T-cell (primary cell): ENCODE results near the gene COL18A1. TPM values are rescaled to one million over a fixed set of nuclear protein-coding genes. Genes with fewer than 3 reads are reported as not detected.
"Not testable (repeated sequence)": the region's sequence is repeated elsewhere in the genome, so short reads cannot be mapped to it uniquely, and the experiment has no call there.

ENCODE experiments used
- ATAC-seq, 4 experiments: fragments of 200-7000 bp in 3 of 4; fragments of 150-1000 bp in 1 of 4; cut with Tn5 transposase; replicated peaks in 1 of 4; 1 replicate in 3 of 4; 2 replicates in 1 of 4; pipeline ENCODE4 v1.10.0; 2021; ENCODE audit warnings: moderate library complexity in 3 of 4, mild to moderate bottlenecking in 2 of 4, moderate number of reproducible peaks in 1 of 4
- CTCF ChIA-PET, 2 donors: fragments of 300-600 bp; sonication (Branson Sonifier 250); formaldehyde crosslinking; loops; one replicate each; lab custom pipeline; 2022; ENCODE audit warnings: antibody characterized with exemption in 2 of 2; lab: Charles Lee
- POLR2A ChIA-PET, 2 donors: fragments of 300-600 bp; sonication (Branson Sonifier 250); formaldehyde crosslinking; loops; one replicate each; lab custom pipeline; 2022; ENCODE audit warnings: antibody characterized with exemption in 2 of 2; lab: Charles Lee
- DNase-seq, 35 experiments: peaks; one replicate each; pipeline versions ENCODE4 v3.0.0 to v3.0.0-alpha.2; 2013 to 2023
- H3K27ac ChIP-seq: one replicate; pipeline ENCODE4 v1.5.1; 2013; ENCODE audit warnings: low read length
- H3K27me3 ChIP-seq, 2 experiments: replicated peaks in 1 of 2; 1 replicate in 1 of 2; 2 replicates in 1 of 2; pipeline versions ENCODE4 v1.6.1 to v1.7.0; 2013; ENCODE audit warnings: low read length in 1 of 2, mixed read lengths in 1 of 2; ENCODE audit not compliant: control insufficient read depth in 2 of 2, insufficient read depth in 2 of 2; ENCODE audit errors: extremely low read depth in 1 of 2
- H3K36me3 ChIP-seq, 2 donors: 1 replicate in 1 of 2; 2 replicates in 1 of 2; pipeline versions ENCODE4 v1.6.1 to v1.7.0; 2013; ENCODE audit warnings: low read length in 1 of 2; ENCODE audit not compliant: control insufficient read depth in 2 of 2, insufficient read depth in 1 of 2; ENCODE audit errors: extremely low read depth in 1 of 2
- H3K4me1 ChIP-seq, 2 experiments: 1 replicate in 1 of 2; 2 replicates in 1 of 2; pipeline versions ENCODE4 v1.6.1 to v1.7.0; 2013; ENCODE audit warnings: low read length in 2 of 2, mixed read lengths in 1 of 2; ENCODE audit not compliant: insufficient read depth in 2 of 2, control insufficient read depth in 1 of 2; ENCODE audit errors: extremely low read depth in 1 of 2
- H3K4me3 ChIP-seq, 2 donors: 1 replicate in 1 of 2; 2 replicates in 1 of 2; pipeline versions ENCODE4 v1.5.1 to v1.7.0; 2013; ENCODE audit warnings: mild to moderate bottlenecking in 2 of 2, low read length in 1 of 2, moderate library complexity in 1 of 2; ENCODE audit not compliant: control insufficient read depth in 1 of 2; ENCODE audit errors: extremely low read depth in 1 of 2
- H3K9me3 ChIP-seq: 2 replicates; pipeline ENCODE4 v1.7.0; 2013
- H3K27ac Mint-ChIP-seq, 2 donors: one replicate each; pipeline ENCODE4 v1.8.0; 2020 to 2021; ENCODE audit warnings: mild to moderate bottlenecking in 2 of 2, mixed read lengths in 2 of 2
- H3K27me3 Mint-ChIP-seq, 2 donors: one replicate each; pipeline ENCODE4 v1.8.0; 2021 to 2022; ENCODE audit warnings: mixed read lengths in 2 of 2
- H3K36me3 Mint-ChIP-seq: one replicate; pipeline ENCODE4 v1.8.0; 2021; ENCODE audit warnings: mixed read lengths
- H3K4me1 Mint-ChIP-seq, 3 donors: one replicate each; pipeline ENCODE4 v1.8.0; 2020 to 2022; ENCODE audit warnings: mixed read lengths in 3 of 3, mild to moderate bottlenecking in 1 of 3
- H3K4me3 Mint-ChIP-seq, 3 donors: one replicate each; pipeline ENCODE4 v1.8.0; 2020 to 2022; ENCODE audit warnings: mild to moderate bottlenecking in 3 of 3, mixed read lengths in 3 of 3, moderate library complexity in 3 of 3
- H3K9me3 Mint-ChIP-seq, 3 donors: one replicate each; pipeline ENCODE4 v1.8.0; 2020 to 2022; ENCODE audit warnings: mixed read lengths in 3 of 3
- WGBS: methylation state at CpG from one replicate; pipeline ENCODE4 v1.1.5; 2013; ENCODE audit warnings: missing lambda C conversion rate; ENCODE audit not compliant: insufficient coverage; 5-methylcytosine and 5-hydroxymethylcytosine counted together
- total RNA-seq, 35 experiments: library from RNA in 6 of 35; stranded (reverse) in 6 of 35; fragments of 120-200 nt in 1 of 35; gene quantifications; one replicate each; pipeline versions ENCODE4 v1.2.1 to v1.2.4 and lab custom pipeline; 2013 to 2026

COL18A1 gene
- total RNA-seq, 5 donors from 2014 or later (not counting 1 experiment from before 2014, with no cell fraction given): 7.2 to 53.8 (median 10.5) TPM

GRCh38 chr21:45528028-45528705 is 123.2 kb downstream of the COL18A1 start:
- peaks cover 3 to 10% of the 10 kb centered on the region in 2 experiments for H3K4me1 ChIP-seq
- WGBS: 97% methylated on average over 13 of the region's 18 CpGs
- H3K9me3 ChIP-seq: no peaks in the 10 kb centered on the region
- H3K27me3 ChIP-seq: no peaks in the 10 kb centered on the region
- H3K27ac ChIP-seq: no peak overlapping the region
- CTCF ChIA-PET: no interaction called here
- POLR2A ChIA-PET: no interaction called here
- no peak overlapping the region for H3K4me3 ChIP-seq
- peaks cover 17 to 26% of the 10 kb centered on the region in 2 donors for H3K36me3 ChIP-seq
- H3K4me3 Mint-ChIP-seq: no peak overlapping the region
- peaks cover 10% of the 10 kb centered on the region for H3K36me3 Mint-ChIP-seq
- H3K9me3 Mint-ChIP-seq: no peaks in the 10 kb centered on the region
- H3K27ac Mint-ChIP-seq: no peak overlapping the region
- no peaks in the 10 kb centered on the region for H3K27me3 Mint-ChIP-seq
- ATAC-seq: no peak
- DNase-seq: no peak
- H3K4me1 Mint-ChIP-seq: peaks cover 7 to 13% (median 11%) of the 10 kb centered on the region in 3 donors

- Mint-ChIP-seq H3K27me3 (no peaks in the 10 kb centered on the region), H3K4me3 (no peak overlapping the region), H3K9me3 (no peaks in the 10 kb centered on the region), H3K27ac (no peak overlapping the region), H3K4me1 (peaks cover 10 to 20% (median 13%) of the 10 kb centered on the region in 3 donors), H3K36me3 (peaks cover 10% of the 10 kb centered on the region)
- H3K9me3 ChIP-seq: no peaks in the 10 kb centered on the region
- H3K4me3 ChIP-seq: no peak overlapping the region
- H3K27me3 ChIP-seq: no peaks in the 10 kb centered on the region
- ATAC-seq (no peak), DNase-seq (no peak)
- ChIA-PET CTCF (no interaction called here), POLR2A (no interaction called here)
- H3K4me1 ChIP-seq: peaks cover 6 to 20% of the 10 kb centered on the region in 2 experiments
- H3K36me3 ChIP-seq: peaks cover 17 to 21% of the 10 kb centered on the region in 2 donors
- H3K27ac ChIP-seq: no peak overlapping the region
- WGBS: 89% methylated on average over 20 of the region's 20 CpGs
These were observed 124.2 kb downstream of the COL18A1 start for GRCh38 chr21:45528981-45529784.

GRCh38 chr21:45529785-45530422 is 124.9 kb downstream of the COL18A1 start:
- Mint-ChIP-seq H3K36me3 (peaks cover 10% of the 10 kb centered on the region), H3K27me3 (no peaks in the 10 kb centered on the region), H3K9me3 (no peaks in the 10 kb centered on the region), H3K4me3 (no peak overlapping the region), H3K27ac (no peak overlapping the region), H3K4me1 (peaks cover 10 to 24% (median 13%) of the 10 kb centered on the region in 3 donors)
- ATAC-seq (no peak), DNase-seq (no peak)
- Histone ChIP-seq H3K4me1 (peaks cover 6 to 21% of the 10 kb centered on the region in 2 experiments), H3K27ac (no peak overlapping the region), H3K27me3 (no peaks in the 10 kb centered on the region), H3K4me3 (no peak overlapping the region), H3K9me3 (no peaks in the 10 kb centered on the region), H3K36me3 (peaks cover 17 to 18% of the 10 kb centered on the region in 2 donors)
- WGBS: 93% methylated on average over 11 of the region's 11 CpGs
- ChIA-PET POLR2A (no interaction called here), CTCF (no interaction called here)

- no peaks in the 10 kb centered on the region for H3K27me3 Mint-ChIP-seq
- no peak overlapping the region for H3K27ac Mint-ChIP-seq
- Histone ChIP-seq H3K36me3 (peaks cover 14 to 17% of the 10 kb centered on the region in 2 donors), H3K9me3 (no peaks in the 10 kb centered on the region), H3K4me3 (no peak overlapping the region), H3K27ac (no peak overlapping the region), H3K4me1 (peaks cover 6 to 21% of the 10 kb centered on the region in 2 experiments), H3K27me3 (no peaks in the 10 kb centered on the region)
- peaks cover 12 to 26% (median 13%) of the 10 kb centered on the region in 3 donors for H3K4me1 Mint-ChIP-seq
- no peak for ATAC-seq
- H3K9me3 Mint-ChIP-seq: no peaks in the 10 kb centered on the region
- no peak for DNase-seq
- 97% methylated on average over 39 of the region's 50 CpGs for WGBS
- peaks cover 10% of the 10 kb centered on the region for H3K36me3 Mint-ChIP-seq
- CTCF ChIA-PET: no interaction called here
- POLR2A ChIA-PET: no interaction called here
- no peak overlapping the region for H3K4me3 Mint-ChIP-seq
These were observed 125.6 kb downstream of the COL18A1 start for GRCh38 chr21:45530423-45531113.

- DNase-seq, H3K9me3 Mint-ChIP-seq, ATAC-seq, H3K27me3 ChIP-seq, CTCF ChIA-PET, H3K27ac Mint-ChIP-seq, H3K4me3 Mint-ChIP-seq, H3K9me3 ChIP-seq, POLR2A ChIA-PET, H3K4me3 ChIP-seq, H3K27me3 Mint-ChIP-seq, H3K27ac ChIP-seq: not testable (repeated sequence)
- H3K36me3 Mint-ChIP-seq: peaks cover 10% of the 10 kb centered on the region
- H3K36me3 ChIP-seq: peaks cover 14 to 17% of the 10 kb centered on the region in 2 donors
- H3K4me1 ChIP-seq: peaks cover 6 to 21% of the 10 kb centered on the region in 2 experiments
- WGBS: 100% methylated on average over 5 of the region's 17 CpGs
- H3K4me1 Mint-ChIP-seq: peaks cover 13 to 26% (median 13%) of the 10 kb centered on the region in 3 donors
These were observed 126.1 kb downstream of the COL18A1 start for GRCh38 chr21:45531114-45531392.
